Stomach (tissue), 4 donors: ENCODE results near the gene RUSC2.
A peak's percentile ranks its signal among the peaks of the same experiment; 100 is the strongest.
"Not testable (repeated sequence)": the region's sequence is repeated elsewhere in the genome, so short reads cannot be mapped to it uniquely, and the experiment has no call there.

ENCODE experiments used
- CTCF ChIP-seq, 7 experiments: fragments of 450-650 bp in 4 of 7; fragments of 200-600 bp in 3 of 7; sonication (generic) in 3 of 7; IDR thresholded peaks; one replicate each; pipeline ENCODE4 v1.5.1; 2016 to 2019; ENCODE audit warnings: antibody characterized with exemption in 7 of 7, control low read depth in 2 of 7, mild to moderate bottlenecking in 1 of 7
- POLR2A ChIP-seq, 4 donors: fragments of 450-650 bp; IDR thresholded peaks; one replicate each; pipeline ENCODE4 v1.6.1; 2016; ENCODE audit warnings: antibody characterized with exemption in 4 of 4, control low read depth in 2 of 4, mild to moderate bottlenecking in 1 of 4, moderate library complexity in 1 of 4

GRCh38 chr9:35477211-35477855 is 12.6 kb upstream of the RUSC2 start:
- TF ChIP-seq CTCF (IDR thresholded peaks at IDR 0.05) = peak in 5 of 7 experiments; percentile 49 to 87 (median 83)
- not testable (repeated sequence) for TF ChIP-seq POLR2A (IDR thresholded peaks at IDR 0.05)
